ENCODE results near the gene MYO7A.

MYO7A gene

DNA sequence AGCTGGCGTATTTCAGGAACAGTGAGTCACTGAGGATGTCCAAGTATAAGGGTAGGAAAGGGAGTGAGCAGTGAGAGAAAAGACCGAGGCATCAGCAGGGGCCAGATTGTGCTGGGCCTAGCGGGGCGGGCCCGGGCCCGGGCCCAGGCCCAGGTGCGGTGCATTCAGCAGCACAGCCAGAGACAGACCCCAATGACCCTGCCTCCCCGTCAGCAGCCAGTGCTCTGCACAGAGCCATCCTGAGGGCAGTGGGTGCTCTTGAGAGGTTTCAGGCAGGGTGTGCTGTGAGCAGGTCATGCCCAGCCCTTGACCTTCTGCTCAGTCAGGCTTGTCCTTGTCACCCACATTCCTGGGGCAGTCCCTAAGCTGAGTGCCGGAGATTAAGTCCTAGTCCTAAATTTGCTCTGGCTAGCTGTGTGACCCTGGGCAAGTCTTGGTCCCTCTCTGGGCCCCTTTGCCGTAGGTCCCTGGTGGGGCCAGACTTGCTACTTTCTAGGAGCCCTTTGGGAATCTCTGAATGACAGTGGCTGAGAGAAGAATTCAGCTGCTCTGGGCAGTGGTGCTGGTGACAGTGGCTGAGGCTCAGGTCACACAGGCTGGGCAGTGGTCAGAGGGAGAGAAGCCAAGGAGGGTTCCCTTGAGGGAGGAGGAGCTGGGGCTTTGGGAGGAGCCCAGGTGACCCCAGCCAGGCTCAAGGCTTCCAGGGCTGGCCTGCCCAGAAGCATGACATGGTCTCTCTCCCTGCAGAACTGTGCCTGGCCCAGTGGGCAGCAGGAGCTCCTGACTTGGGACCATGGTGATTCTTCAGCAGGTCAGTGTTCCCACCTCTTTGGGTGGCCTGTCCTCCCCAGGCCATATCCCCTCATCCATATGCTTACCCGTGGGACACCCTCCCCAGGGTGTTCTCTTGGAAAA, 2.1 kb downstream of the MYO7A start:
- DNase-seq = no peak

DNA sequence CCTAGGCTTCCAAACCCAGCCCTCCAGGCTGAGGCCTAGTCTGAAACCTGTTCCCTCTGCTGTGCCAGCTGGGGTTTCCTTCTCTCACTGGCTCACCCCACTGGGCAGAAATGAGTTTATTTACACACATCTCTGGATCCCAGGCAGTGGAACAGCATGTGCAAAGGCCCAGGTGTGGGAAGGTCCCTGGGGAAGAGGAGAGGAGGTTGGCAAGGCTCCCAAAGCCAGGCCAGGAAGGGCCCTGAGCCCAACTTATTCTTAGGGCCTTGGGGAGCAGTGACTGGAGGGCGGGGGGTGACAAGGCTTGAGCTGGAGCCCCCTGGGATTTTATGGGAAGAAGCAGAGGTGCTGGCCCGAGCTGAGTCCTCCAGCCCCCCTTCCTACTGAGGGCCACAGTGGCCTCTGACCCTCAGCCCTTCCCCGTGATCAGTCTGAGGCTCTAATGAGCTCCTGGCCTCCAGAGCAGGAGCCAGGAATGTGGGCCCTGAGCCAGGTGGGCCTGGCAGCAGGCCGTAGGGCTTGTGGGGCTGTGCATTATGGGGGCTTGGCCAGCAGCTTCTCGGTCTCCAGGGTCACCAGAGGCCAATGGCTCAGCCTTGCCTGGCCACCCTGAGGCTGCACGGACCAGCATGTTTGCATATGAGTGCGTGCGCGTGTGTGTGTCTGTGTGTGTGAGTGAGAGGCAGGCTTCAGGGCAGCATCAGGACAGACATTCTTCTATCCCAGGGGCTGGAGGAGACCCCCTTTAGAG, 2.9 kb downstream of the MYO7A start:
- no peak for DNase-seq

DNA sequence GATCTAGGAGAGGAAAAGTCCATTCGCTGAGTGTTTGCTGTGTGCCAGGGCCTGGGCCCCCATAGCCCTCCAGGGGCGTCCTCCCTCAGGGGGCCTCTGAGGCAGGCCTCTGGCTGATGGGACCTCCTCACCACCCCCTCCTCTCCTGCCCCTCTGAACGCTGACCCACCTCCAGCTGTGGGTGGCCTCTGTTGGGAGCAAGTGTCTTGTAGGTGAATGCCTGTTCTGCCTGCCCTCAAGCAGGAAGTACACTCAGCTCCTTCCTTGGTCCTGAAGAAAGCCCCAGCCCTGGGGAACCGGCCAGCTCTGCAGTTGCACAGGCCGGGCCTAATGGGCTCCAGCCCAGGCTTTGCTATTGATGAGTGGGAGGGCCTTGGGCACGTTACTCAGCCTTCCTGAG, 3.5 kb downstream of the MYO7A start:
- DNase-seq = no peak

DNA sequence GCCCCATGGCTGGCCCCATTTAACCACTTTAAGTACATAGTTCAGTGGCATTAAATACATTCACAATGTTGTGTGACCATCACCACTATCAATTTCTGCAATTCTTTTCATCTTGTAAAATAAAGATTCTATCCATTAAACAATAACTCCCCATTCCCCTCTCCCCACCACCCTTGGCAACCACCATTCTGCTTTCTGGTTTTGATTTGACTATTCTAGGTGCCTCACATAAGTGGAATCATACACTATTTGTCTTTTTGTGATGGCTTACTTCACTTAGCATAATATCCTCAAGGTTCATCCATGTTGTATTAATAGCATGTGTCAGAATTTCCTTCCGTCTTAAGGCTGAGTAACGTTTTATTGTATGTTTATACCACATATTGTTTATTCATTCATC, 7.0 kb downstream of the MYO7A start:
- DNase-seq = no peak

DNA sequence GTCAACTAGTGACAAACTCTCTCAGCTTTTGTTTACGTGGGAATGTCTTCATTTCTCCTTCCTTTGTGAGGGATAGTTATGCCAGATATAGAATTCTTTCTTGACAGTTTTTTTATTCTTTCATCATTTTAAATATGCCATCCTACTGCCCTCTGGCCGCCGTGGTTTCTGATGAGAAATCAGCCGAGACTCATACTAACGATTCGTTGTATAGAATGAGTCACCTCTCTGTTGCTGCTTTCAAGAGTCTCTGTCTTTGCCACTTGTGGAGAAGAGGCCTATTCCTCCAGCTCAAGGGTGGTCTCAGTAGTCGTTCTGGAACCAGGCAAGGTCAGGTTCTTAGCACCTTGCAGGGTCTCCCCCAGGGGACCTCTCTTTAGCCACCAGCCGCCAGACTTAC, 8.0 kb downstream of the MYO7A start:
- peak; percentile 57 for DNase-seq

DNA sequence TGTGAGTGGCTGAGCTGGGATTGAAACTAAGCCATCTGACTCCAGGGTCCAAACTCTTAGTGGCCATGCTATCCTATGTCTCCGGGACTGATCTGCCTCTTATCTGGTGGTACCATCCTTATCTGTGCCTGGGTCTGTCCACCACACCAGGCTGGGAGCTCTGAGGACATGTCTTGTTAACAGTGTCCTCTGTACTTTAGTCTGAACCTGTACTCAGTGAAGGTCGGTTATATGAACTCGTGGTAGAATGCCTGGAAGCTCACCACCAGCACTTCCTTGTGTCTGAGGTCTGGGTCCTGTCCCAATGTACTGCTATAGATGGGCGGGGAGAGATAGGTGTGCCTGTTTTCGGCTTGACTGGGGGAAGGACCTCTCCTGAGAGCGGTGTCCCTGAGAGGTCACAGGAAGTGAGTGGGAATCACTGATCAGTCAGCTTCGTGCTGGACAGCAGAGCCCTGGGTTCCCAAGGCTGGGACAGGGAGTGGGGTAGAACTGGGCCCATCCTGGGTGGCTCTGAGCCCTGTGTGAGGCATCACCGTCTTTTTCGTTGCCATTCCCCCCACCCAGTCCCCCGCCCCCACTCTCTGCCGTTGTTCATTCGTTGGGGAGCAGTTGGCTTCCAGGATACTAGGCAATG, 8.9 kb downstream of the MYO7A start:
- no peak for DNase-seq

DNA sequence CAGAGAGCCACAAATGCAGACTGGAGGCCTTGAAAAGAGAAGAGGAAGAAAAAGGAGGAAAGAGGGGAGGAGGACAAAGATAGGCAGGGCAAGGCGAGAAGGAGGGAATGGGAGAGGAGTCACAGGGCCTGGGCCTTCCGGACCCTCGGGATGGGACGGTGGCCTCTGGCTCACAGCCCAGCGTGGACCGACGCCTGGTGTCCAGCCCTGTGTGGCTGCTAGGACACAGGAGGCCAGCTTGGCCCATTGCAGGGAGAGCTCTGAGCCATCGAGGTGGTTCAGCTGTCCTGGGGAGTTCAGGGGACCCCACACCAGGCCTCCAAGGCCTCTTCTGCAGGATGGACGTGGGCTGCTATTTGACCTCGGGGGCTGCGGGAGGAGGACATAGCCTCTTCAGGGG, 9.4 kb downstream of the MYO7A start:
- no peak for DNase-seq

DNA sequence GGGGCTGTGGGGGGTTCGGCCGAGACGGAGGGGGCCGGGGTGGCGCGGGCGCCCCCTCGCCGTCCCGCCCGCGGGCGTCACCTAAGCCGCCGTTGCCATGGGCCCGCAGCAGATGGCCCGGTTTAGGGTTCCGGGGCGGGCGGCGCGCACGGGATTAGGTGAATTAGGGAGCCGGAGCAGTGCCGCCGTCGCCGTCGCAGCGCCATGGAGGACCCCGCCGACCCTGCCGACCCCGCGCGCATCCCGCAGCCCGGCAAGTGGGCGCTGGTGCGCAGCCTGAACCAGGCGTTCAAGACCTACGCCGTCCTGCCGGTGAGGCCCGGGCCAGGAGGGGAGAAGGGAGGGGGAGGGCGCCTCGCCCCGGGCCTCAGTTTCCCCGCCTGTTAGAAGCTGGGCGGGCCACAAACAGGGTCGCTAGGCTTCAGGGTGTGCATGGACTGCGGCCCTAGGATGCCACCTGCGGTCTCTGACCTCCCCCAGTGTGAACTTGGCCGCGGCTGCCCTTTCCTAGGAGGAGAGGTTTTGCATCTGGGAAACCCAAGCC, 10.1 kb downstream of the MYO7A start:
- no peak for DNase-seq

DNA sequence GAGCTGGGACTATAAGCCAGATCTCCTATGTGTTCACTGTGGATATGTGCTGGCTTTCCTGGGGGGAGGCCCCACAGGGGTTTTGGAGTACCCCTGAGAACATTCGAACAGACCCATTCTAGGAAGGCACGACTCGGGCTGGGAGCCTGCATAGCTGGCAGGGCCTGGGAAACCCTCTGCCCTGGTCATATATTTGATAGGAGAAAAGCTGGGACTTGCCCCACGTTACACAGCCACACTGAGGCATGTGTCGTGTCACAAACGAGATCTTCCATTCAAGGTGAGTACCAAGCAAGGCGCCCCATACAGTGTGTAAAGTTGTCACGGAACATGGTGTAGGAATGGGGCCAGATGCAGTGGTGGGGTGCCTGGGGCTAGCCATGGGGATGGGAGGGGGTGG, 11.2 kb downstream of the MYO7A start:
- DNase-seq = no peak

DNA sequence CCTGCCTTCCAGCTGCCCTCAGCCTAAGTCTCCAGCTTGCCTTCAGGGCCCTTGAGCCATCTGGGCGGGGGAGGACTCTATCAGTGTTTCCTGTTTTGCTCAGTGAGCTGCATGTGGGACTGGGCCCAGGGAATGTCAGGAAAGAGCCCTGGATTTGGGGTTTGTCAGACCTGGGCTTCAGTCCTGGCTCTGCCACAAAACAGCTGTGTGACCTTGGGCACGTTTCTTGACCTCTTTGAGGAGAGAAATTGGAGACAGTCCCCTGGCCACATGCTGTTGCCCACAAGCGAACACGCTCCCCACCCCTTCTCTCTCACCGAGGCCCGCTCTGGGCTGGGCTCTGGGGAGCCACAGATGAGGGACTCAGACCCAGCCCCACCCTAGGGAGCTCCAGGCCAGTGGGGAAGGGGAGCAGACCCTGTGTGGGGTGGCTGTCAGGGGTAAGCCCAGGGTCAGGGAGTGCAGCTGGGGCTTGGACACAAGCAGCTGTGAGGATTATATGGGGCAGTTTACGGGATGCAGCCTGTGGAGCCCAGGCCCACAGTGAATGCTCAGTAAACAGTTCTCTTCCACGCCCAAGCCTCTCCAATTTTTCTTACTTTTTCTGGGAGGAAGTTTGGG, 12.3 kb downstream of the MYO7A start:
- DNase-seq = no peak

DNA sequence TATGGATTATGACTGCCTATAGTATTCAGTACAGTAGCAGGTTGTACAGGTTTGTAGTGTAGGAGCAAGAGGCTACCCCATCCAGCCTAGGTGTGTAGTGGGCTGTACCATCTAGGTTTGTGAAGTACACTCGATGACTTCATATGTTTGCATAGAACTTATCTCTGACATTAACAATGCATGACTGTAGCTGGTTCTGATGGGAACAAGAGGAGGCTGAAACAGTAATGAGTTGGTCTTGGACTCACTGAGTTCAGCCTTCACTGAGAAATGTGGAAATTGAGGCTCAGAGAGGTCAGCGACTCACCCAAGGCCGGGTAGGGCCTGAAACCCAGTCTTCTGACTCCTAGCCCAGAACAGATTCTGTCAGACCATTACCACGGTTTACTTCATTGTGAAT, 13.0 kb downstream of the MYO7A start:
- DNase-seq = peak; percentile 78

DNA sequence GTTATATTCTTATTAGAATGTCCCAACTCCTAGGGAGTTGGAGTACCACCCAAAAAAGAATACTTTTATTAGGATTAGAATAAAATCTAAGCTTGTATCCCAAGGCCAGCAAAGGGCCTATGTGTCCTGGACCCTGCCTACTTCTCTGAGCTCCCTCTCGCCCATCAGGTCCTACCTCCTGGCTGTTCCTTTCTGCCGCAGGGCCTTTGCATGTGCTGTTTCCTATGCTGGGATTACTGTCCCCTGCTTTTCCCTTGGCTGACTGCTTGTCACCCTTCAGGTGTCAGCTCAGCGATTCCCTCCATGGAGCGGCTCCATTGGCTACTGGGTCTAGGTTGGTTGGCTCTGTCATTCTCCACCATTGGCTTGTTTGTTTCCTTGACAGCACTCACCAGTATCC, 13.4 kb downstream of the MYO7A start:
- DNase-seq = no peak

DNA sequence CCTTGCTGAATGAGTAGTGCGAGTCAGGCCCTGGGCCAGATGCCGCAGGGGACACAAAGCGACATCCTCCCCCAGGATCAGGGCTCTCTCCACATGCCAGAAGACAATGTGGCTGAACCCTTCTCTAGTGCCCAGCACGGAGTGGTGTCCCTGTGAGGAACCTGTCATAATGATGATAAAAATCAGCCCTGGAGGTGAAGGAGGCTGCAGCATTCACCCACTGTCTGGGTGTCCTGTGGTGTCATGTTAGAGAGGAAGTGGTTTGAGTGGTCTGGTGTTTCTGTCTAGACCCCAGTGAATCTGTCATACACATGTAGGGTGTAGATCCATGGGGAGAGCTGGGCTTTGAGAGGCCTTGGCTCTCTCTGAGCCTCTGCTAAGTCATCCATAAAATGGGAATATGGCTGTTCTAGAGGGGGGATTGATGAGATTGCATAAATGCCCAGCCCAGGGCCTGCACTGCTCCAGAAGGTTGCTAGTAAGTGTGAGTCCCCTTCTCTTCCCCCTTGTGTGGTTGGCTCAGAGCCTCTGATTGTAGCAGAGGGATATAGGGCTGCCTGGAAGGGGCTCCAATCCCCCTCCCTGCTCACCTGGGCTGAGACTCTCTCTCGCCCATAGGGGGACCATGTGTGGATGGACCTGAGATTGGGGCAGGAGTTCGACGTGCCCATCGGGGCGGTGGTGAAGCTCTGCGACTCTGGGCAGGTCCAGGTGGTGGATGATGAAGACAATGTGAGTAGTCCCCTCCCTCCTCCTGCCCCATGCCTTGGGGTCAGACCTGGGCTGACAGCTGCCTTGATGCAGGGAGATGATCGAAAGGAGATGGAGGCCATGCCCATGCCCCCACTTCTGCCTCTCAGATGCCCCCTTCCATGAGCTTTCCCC, 14.3 kb downstream of the MYO7A start:
- no peak for DNase-seq

DNA sequence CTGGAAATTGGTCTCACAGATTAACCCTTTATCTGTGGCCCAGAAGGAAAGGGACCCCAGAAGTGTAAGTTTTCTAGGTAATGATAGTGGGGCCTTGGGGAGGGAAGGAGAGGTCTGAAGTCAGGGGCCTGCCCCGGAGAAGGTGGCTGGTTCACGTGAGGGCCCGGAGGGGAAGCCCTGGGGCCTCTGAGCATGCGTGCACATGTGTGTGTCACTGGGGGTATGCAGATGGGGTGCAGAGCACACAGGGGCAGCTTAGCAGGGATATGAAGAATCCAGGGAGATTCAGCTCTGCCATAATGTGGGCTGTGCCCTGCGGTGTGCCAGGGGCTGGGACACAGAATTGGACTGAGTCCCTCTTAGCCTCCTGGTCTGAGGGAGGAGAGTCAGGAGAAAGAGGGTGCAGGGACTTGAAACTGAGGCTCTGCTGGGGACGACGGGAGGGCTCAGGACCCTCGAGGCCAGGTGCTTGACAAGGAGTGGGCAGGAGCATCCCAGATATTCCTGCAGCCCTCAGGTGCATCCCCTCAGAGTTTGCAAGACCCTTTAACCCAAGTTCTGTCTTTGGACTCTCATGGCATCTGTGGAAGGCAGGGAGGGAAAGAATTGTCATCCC, 15.5 kb downstream of the MYO7A start:
- no peak for DNase-seq

DNA sequence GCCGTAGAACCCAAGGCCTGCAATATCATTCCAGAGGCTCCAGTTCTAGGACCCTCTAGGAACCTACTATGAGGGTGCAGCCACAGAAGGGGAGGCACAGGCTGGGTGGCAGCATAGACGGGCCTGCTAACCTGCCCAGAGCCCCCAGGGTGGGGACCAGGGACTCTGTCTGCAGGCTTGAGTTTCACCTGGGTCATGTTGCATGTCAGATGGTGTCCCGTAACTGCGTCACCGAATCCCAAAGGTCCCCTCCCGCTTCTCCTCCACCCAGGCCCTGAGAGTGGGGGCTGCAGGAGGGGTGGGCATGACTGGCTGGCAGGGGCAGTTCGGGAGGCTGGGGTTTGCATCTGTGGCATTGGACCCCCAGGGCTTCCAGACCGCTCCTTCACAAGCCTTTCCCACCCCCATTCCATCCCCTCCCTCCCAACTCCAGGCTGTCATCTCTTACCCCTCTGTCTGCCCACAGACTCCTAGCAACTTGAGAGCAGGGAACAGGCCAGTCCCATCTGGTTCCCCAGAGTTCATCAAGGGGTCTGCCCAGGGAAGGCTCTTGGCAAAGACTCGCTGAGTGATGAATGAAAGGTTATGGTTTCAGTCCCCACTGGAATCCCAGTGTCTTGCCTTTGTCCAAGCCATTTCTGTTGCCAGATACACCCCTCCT, 16.3 kb downstream of the MYO7A start:
- no peak for DNase-seq

DNA sequence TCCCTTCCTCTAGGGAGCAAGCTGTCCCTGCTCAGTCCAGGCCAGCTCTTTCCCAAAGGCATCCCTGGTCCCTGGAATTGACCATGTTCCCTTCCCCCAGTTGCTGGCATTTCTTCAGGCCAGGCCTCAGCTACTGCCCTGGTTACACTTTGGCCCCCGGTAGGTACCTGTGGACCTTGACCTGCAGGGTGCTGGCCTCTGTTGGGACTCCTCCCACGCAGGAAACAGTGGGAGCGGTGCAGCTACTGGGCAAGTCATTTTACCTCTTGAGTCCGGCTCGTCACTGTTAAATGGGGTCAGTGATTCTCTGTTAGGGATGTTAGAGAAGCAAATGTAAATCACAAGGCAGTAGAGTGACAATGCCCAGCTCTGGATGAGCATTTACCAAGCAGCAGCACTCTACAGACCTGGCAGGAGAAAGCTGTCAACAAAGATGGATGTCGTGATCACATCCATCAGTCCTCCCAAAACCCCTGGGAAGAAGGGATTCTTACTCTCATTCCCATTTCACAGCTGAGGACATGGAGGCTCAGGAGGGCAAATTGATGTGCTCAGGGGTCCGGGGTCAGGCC, 16.9 kb downstream of the MYO7A start:
- no peak for DNase-seq

DNA sequence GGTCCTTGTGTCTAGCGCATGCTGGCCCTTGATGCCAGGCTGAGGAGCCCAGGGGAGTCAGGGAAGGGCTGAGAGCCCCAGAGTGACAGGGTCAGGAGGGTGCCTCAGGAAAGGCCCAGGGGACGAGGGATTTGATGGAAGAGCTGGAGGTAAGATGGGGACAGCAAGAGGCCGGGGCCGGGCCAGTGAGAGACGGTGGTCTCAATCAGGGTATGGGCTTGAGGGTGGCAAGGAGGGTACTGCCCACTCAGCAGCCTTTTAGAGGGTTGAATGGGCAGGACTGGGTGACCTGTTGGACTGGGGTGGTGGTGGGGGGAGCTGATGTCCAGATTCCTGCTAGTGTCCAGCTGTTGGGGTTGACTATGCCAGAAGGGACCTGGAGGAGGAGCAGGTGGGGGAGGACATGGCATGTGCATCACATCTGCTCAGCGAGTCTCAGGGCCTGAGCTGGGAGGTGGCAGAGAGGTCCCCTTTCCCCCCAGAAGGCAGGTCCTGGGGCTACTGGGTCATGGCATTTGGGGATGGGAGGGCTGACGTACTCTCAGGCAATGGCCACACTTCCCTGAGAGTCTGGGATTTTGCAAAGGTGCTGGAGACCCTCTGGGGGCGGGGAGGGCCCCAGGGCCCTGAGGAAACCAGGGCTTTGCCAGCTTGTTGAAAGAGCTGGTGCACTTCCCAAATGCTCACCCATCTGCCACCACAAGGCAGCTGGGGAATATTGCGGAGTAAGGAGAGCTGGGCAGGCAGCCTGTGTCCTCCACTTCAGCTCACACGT, 18.4 kb downstream of the MYO7A start:
- DNase-seq = no peak

DNA sequence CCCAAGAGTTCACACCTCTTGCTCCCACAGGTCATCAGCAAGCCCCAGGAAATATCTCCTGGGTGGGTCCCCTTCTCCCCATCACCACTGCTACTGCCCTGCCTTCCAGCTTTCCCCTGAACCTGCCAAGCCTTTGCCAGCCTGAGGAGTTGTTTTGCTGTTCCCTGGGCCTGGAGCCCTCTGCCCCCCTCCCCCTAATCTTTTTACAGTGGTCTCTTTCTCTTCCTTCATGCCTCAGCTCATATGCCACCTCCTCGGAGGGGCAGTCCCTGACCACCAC, 18.9 kb downstream of the MYO7A start:
- peak; percentile 36 for DNase-seq

DNA sequence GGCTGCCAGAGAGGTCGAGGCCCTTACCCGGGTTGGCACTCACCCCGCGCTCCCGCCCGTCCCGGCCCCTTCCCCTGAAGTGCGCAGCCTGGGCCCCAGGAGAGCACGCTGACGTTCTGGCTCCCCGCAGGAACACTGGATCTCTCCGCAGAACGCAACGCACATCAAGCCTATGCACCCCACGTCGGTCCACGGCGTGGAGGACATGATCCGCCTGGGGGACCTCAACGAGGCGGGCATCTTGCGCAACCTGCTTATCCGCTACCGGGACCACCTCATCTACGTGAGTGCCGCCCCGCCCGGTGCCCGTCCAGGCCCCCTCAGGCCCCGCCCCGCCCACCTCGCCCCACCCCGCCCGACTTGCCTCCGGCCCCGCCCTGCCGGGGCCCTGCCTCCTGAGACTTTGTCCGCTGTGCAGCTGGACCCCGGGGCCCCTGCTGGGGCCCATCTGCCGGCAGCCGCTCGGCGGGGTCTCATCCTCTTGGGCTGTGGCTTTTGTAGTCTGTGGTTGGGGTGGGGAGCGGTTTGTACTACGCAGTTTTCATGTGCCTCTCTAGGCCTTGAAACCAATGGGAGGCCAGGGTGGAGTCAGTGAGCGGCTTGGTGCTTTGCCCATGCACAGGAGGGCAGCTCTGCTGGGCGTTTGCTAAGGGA, 19.7 kb downstream of the MYO7A start:
- peak; percentile 92 for DNase-seq
